Measurements from ENCODE around the gene DOCK1. TPM values are rescaled to one million over a fixed set of nuclear protein-coding genes. Genes with fewer than 3 reads are reported as not detected.

Gene DOCK1
- total RNA-seq, 6 experiments from 2014 or later, result 50.6 to 59.9 (median 54.7) TPM

DNA sequence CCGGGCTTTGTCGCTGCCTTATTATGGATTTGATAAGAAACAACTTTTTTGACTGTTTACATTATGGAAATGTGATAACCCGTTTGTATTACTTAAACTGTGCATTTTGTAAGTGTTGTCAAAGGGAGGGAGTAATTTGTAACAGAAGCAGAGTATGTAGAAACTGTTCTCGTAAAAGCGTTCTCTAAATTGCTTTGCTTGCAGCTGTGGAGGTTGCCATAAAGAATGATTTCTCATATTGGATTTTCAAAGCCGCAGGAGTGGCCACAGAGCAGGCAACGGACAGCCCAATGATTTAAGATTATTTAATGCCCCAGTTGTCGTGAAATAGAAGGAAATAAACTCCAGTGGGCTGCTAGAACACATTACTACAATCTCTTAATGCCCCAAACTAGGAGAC, 405.2 kb downstream of the DOCK1 start:
- no peak for DNase-seq
- H3K4me1 Mint-ChIP-seq (ENCODE audit: low read depth), result peaks cover 20% of the 10 kb centered on the region
- peaks cover 4% of the 10 kb centered on the region; the same call in 1 of the 2 replicates for H3K36me3 Mint-ChIP-seq (ENCODE audit: low read depth)
- no peak for TF ChIP-seq CTCF (IDR thresholded peaks at IDR 0.05)
- no peak overlapping the region for H3K27ac Mint-ChIP-seq
- H3K4me3 Mint-ChIP-seq, result no peak overlapping the region
- H3K9me3 Mint-ChIP-seq, result no peaks in the 10 kb centered on the region
- peaks cover 2% of the 10 kb centered on the region; the same call in 1 of the 2 replicates for H3K27me3 Mint-ChIP-seq (ENCODE audit: insufficient read depth)

DNA sequence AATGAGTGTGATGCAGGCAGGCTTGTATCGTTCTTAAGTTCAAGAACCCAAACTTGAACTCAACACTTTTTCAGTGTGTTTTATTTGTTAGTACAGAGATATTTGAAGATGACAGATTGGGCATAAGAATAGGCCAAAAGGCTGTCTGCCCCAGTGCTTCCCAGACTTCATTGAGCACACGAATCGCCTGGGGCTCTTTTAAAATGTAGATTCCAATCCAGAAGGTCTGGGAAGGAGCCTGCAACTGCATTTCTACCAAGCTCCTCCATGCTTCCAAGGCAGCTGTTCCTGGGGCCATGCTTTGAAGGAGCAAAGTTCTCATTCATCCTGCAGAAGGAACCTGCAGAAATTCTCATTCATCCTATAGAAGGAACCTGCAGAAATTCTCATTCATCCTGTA, 405.7 kb downstream of the DOCK1 start:
- no peak for TF ChIP-seq CTCF (IDR thresholded peaks at IDR 0.05)
- no peaks in the 10 kb centered on the region for H3K9me3 Mint-ChIP-seq
- H3K4me3 Mint-ChIP-seq, result no peak overlapping the region
- peaks cover 2% of the 10 kb centered on the region; the same call in 1 of the 2 replicates for H3K27me3 Mint-ChIP-seq (ENCODE audit: insufficient read depth)
- no peak for DNase-seq
- no peak overlapping the region for H3K27ac Mint-ChIP-seq
- H3K36me3 Mint-ChIP-seq (ENCODE audit: low read depth), result peaks cover 4% of the 10 kb centered on the region; the same call in 1 of the 2 replicates
- peaks cover 20% of the 10 kb centered on the region for H3K4me1 Mint-ChIP-seq (ENCODE audit: low read depth)

DNA sequence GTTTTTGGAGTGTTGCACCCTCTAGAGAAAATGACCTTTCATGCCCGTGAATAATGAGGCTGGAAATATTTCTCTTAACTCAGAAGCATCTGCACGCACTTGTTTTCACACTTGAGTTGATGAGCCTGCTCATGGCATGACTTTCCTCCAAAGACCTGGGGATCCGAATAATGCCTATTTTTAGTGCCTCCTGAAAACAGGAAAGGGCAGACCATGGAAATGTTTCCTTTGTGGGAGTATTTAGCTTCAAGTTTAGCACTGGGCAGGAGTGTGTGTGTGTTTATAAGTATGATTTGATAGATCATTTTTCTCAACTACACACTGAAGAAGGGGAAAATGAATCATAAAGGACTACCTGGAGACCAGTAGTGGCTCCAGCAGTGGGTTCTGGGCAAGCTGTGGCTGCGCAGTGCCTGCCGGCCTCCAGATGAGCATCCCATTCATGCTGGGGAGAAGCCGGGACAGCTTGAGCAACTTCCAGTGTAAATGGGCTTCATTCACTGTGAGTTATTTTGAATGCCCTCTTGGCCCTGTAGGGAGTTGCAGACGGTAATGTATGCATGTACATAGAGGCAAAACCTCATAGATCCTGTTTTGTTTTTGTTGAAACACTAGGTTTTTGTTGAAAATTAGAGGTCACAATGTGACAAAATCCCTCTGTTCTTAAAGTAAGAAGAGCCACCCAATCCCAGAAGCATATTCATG, 408.9 kb downstream of the DOCK1 start:
- Mint-ChIP-seq H3K4me1 (ENCODE audit: low read depth) (peaks cover 17% of the 10 kb centered on the region), H3K36me3 (ENCODE audit: low read depth) (no peaks in the 10 kb centered on the region)
- no peak for TF ChIP-seq CTCF (IDR thresholded peaks at IDR 0.05)

DNA sequence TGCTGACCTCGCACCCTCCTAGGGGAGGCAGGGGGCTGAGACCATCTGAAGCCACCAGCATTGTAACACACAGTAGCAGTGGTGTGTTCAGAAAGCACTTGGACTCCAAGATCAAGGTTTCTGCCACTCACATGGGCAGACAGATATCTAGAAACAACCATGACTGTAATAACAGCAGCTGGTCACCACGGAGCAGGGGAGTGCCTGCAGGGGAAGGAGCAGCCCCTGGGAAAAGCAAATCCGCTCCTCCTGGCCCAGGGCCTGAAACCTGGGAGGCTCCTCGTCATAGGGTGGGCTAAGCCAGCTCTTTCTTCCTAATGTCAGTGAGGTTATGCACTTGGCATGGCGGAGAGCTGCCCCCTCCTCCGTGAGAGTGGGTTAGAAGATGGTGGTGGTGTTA, 409.6 kb downstream of the DOCK1 start:
- Mint-ChIP-seq H3K4me3 (no peak overlapping the region), H3K36me3 (ENCODE audit: low read depth) (no peaks in the 10 kb centered on the region), H3K4me1 (ENCODE audit: low read depth) (peaks cover 10% of the 10 kb centered on the region), H3K27me3 (ENCODE audit: insufficient read depth) (peaks cover 2% of the 10 kb centered on the region), H3K9me3 (no peaks in the 10 kb centered on the region), H3K27ac (no peak overlapping the region)
- no peak for TF ChIP-seq CTCF (IDR thresholded peaks at IDR 0.05)
- DNase-seq, result no peak

More for the DNA sequence above, 408.9 kb downstream of the DOCK1 start:
- Mint-ChIP-seq H3K4me3 (no peak overlapping the region), H3K27me3 (ENCODE audit: insufficient read depth) (peaks cover 2% of the 10 kb centered on the region), H3K27ac (no peak overlapping the region), H3K9me3 (no peaks in the 10 kb centered on the region)
- DNase-seq, result no peak

GRCh38 chr10:127315888-127316287, 410.7 kb downstream of the DOCK1 start:
- H3K4me1 Mint-ChIP-seq (ENCODE audit: low read depth), result peaks cover 5% of the 10 kb centered on the region; the same call in 1 of the 2 replicates
- no peaks in the 10 kb centered on the region for H3K9me3 Mint-ChIP-seq
- no peak for TF ChIP-seq CTCF (IDR thresholded peaks at IDR 0.05)
- peaks cover 2% of the 10 kb centered on the region for H3K27me3 Mint-ChIP-seq (ENCODE audit: insufficient read depth)
- no peak overlapping the region for H3K27ac Mint-ChIP-seq
- no peak for DNase-seq
- no peaks in the 10 kb centered on the region for H3K36me3 Mint-ChIP-seq (ENCODE audit: low read depth)
- H3K4me3 Mint-ChIP-seq, result no peak overlapping the region

Measured in HFFc6 (cell line).